ENCODE results near the gene IL1RAPL2. TPM values are rescaled to one million over a fixed set of nuclear protein-coding genes. Genes with fewer than 3 reads are reported as not detected.

The IL1RAPL2 gene
- total RNA-seq, 1 experiment from 2014 or later: 0.63 TPM

DNA sequence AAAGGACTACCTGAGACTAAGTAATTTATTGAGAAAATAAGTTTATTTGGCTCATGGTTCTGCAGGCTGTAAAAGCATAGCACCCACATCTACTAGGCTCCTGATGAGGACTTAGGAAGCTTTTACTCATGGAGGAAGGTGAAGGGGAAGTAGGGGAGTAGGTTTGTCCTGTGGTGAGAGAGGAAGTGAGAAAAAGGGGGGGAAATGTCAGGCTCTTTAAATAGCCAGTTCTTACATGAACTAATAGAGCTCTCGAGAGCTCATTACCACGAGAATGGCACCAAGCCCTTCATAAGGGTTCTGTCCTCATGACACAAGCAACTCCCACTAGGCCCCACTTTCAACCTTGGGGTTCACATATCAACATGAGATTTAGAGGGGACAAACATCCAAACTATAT lies 1130.9 kb downstream of the IL1RAPL2 start:
- no peak for DNase-seq (ENCODE audit: low read depth)

DNA sequence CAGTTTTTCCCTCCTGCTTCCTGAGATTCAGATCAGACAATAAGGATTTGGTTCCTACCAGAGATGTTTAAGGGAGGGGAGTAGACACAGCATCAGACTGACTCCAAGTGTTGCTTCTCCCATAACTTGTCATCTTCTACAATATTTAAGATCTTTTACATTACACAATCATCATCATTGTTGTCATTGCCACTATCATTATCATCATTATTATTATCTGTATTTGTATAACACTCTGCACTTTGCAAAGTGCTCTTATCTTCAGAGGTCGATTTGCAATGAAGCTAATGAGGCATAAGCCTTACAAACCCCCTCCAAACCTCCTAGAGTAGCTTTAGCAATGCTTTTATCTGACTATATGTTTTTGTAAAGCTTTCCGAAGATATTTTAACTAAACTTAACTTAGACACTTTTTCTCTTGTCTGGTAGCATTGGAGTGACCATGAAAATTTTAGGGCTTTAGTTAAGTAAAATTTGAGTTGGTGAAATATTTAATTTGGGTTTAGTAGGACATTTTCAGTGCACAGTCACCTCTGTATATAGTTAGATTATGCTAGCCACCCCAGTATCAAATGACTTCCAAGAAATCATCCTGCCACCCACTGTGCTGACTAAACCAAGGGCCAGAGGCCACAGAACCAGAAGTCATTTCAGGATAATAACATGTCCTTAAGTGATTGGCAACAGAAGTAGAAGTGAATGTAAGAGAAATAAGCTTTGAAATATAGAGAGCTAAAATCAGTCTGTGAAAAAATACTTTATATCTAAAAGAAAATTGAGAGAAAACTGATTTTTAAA lies 1132.2 kb downstream of the IL1RAPL2 start:
- DNase-seq (ENCODE audit: low read depth): peak; percentile 51

- no peak for DNase-seq (ENCODE audit: low read depth)
These were observed 1134.3 kb downstream of the IL1RAPL2 start for GRCh38 chrX:105700331-105700730.

DNA sequence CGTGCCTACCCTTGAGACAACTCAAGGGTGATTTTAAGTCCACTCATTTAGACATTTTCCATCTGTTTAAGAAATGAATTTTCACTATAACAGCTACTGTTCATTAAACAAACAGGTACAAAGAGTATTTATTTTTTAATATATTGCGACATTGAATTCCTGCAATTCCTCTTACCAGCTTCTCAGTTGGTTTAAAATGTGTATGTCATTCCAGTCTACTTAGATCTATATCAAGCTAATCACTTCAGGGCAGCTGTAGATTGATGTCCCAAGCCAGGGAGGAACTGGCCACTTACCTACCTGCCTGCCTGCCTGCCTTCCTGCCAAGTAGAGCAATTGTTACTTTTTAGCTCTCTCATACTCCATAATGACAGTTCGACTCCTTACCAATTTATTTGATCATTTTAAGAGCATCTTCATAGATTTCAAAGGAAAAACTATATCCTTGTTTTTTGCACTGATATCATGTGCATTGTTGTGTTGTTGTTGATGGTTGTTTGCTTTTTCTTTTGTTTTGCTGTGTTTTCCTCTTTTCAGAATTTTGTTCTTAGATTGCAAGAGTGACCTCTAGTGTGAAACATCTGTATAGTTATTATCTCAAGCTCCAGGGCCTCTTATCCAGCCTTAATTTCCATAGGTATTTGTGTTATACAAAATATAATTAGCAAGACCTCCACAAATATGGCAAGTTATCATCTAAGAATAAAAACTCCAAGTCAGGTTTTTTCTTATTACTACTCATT lies 1135.5 kb downstream of the IL1RAPL2 start:
- no peak for DNase-seq (ENCODE audit: low read depth)

GRCh38 chrX:105703876-105704275 lies 1137.9 kb downstream of the IL1RAPL2 start:
- no peak for DNase-seq (ENCODE audit: low read depth)

DNA sequence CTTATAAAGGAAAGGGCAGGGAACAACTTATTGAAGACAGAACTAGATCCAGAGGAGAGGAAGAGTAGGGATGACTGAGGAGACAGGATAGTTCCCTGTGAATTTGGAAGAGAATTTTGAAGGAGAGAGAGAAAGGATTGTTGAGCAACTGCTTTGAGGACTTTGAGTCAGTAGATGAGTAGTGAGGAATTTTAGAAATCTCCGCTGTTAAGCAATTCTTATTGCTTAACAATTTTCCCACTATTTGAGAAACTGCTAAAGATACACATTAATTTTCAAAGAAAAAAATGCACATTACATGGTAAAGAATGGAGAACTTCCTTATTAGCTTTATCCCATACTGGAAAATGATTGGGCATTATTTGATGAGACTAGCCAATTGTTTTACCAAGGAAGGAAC lies 1140.0 kb downstream of the IL1RAPL2 start:
- DNase-seq (ENCODE audit: low read depth): peak; percentile 24

GRCh38 chrX:105711805-105712204 lies 1145.8 kb downstream of the IL1RAPL2 start:
- DNase-seq (ENCODE audit: low read depth): no peak

DNA sequence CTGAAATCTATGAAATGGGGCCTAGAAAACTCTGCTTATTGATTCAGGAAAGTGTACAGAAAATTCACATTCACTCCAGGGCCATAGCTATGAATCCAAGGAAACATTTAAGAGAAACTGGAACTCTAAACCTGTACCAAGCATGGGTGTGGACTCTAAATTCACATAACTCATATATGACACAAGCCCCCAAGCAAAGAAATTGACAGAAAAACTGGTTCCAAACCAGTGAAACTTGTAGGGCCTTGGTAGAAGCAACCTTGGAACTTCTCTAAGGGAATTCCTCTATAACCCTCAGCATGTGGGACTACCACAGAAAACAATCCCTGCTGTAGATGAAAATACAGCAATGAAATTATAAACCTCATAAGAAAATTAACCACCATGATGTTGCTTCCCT lies 1149.7 kb downstream of the IL1RAPL2 start:
- DNase-seq (ENCODE audit: low read depth): no peak

DNA sequence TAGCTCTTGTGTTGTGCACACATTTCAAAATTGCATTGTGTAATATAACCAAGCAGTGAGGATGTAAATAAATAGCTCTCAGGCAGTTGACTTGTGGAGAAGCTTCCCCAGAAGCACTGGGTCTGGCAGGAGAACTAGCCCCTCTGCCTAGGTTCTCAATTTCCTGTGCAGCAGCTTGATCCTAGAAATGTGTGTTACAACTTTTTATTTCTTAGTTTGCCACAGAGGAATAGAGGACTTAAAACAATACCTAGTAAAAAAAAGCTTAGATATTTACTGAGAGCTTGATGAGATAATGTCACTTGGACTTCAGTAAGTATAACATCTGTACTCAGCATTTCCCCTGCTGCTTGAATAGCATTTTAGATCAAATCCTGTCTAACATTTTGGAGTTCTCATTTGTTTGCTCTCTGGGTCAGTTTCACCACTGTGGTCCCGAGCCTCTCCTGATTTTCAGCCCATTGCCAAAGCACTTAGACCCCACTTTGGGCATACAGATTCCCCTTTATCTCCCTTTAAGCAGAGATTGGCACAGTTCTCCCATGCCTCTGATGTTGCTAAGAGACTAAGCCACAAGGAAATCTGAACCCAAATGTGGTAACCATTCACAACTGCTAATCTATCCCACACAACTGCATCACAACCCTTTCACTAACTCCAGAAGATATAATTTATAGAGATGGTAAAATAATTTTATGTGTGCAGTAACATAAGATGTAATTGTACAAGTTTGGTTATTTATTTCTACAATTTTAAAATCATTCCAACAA lies 1158.2 kb downstream of the IL1RAPL2 start:
- peak; percentile 4 for DNase-seq (ENCODE audit: low read depth)

- no peak for DNase-seq (ENCODE audit: low read depth)
These were observed 1159.2 kb downstream of the IL1RAPL2 start for GRCh38 chrX:105725228-105725627.

- no peak for DNase-seq (ENCODE audit: low read depth)
These were observed 1172.2 kb downstream of the IL1RAPL2 start for GRCh38 chrX:105738162-105738561.

DNA sequence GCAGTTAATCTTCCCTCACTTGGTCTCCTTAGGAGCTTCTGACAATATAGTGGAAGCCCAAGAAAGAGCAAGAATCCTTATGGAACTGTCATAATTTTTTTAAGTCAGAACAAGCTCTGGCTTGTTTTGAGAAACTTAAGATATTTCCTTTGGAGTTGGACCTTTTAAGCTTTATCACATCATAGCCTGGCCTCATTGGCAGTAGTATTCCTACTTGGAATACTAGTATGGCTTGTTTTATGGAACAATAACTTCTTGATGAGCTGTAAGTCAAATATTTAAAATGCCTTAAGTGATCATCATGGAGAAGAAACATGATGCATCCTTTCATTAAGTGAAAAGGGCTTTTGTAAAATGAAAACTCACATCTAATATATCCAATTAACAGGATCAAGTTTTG lies 1178.3 kb downstream of the IL1RAPL2 start:
- DNase-seq (ENCODE audit: low read depth): no peak

DNA sequence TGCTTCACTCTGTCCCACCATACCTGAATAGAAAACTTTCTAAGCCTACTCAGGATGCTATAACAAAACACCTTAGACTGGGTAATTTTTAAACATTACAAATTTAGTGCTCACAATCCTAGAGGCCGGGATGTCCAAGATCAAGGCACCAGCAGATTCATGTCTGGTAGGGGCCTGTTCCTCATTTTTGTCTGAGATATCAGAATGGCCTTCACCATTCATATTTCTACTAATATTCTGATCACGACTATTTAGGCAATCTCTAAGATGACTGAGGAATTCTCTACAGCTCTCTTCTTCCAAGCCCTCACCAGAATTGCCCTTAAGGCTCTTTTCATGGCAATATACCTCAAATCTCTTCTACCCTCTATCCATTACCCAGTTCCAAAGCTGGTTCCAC lies 1178.9 kb downstream of the IL1RAPL2 start:
- DNase-seq (ENCODE audit: low read depth): no peak

DNA sequence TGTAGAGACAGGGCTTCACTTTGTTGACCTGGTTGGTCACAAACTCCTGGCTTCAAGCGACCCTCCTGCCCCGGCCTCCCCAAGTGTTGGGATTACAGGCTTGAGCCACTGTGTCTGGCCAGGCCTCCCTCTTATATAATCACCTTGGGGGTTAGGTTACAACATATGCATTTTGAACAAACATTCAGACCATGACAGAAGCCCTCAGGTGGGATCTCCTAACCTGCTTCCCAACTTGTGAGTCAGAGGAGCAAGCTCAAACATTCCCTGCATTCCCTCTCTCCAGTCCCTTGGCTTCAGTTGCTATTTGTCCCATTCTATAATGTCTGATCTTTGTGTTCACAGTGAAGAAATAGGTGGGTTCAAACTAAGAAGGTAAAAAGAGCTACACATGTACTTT lies 1179.9 kb downstream of the IL1RAPL2 start:
- DNase-seq (ENCODE audit: low read depth): no peak

DNA sequence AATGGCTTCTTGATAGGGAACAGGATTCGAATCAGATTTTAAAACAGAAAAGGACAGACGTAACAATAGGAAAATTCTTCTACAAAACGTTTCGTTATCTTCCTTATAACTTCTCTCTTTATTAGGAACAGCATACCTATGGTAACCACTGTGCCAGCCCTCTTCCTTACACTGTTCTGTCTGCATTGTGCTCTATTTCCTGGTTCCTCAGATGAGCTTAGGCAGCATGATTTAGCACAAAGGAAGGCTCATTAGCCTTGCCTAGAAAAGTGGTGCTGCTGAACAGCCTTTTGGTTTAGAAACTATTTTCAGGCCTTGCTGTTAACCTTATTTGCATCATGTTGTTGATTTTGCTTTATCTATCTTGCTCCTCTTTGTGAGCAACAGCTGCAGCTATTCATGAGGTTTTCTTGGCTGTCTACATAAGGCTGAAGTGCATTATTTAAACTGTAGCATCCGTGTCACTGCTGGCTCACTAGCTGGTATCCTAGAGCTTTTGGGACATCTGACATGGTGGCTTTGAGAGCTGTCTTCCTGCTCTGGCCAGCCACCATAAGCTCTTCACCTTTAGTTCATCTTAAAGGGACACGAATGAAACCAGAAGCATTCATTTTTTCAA lies 1186.4 kb downstream of the IL1RAPL2 start:
- DNase-seq (ENCODE audit: low read depth): no peak

DNA sequence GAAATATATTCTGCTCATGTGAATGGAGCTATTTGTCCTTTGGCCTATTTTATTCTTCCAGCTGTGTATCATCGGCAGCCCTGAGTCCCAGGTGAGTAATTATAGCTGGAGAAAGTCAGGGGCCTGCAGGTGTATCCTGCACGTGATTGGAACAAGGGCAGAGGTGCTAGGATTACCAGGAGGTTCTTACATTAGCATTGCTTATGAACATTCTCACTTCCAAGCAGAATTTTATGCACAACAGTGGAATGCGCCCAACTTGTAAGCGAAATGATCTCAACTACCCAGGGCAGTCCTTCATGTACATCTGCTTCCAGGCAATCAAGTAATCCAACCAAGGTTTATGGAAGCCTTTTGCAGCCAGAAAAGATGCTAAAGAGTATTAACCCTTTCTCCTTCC lies 1187.4 kb downstream of the IL1RAPL2 start:
- DNase-seq (ENCODE audit: low read depth): no peak

DNA sequence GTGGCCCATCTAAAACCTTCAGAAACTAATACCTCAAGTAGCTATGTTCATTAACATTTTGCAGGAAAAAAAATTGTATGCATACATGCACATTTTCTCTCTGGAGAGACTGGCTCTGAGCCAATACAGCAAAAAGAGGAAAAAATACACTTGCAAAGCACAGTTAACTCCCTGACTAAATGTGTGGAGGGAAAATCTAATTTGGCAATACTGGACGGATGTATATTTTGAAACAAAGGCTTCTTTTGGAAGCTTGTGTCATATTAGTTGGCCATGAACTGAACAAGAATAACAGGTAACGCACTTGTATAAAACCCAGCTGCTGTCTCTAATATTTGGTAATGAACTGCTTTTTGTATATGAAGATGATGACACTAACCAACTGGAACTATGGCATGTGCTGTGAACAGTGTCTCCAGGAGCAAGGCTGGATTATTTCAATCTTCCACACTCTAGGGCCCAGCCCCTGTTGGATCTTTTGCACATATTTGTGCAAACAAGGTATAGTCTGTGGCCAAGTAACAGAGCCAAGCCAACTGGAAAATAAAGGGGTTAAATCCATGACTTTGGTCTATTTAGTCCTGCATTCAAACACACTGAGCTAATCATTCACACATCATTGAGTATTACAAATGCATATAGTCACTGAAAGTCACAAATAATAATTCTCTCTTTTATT lies 1188.4 kb downstream of the IL1RAPL2 start:
- no peak for DNase-seq (ENCODE audit: low read depth)

DNA sequence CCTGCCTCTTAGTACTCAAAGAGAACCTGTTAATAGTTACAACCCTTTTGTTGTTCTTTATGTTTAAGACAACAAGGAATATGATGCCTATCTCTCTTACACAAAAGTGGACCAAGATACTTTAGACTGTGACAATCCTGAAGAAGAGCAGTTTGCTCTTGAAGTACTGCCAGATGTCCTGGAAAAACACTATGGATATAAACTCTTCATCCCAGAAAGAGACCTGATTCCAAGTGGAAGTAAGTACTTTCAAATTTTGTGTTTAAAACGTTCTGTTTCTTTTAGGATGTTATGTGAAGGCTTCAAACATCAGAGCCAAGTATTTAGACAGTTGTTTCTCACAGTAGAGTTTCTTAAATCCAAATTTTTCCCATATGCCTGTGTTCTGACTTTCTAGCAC lies 1189.1 kb downstream of the IL1RAPL2 start:
- no peak for DNase-seq (ENCODE audit: low read depth)

DNA sequence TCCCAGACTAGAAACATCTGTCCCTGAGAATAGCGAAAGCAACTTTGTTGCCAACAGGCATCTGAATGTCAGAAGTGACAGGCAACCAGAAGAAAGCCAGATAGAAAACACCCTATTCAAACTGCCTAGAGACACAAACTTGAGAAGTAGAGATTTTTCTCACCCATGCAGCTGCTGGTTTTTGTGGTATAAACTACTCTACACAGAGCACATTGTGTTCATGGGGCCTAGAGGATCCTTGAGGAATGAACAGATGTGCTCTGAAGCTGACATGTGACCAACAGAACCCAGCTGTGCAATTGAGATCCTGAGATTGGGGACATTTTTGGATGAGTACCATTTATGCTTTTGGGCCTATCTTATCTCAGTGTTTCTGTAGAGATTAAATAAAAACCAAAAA lies 1192.8 kb downstream of the IL1RAPL2 start:
- DNase-seq (ENCODE audit: low read depth): peak; percentile 40

GRCh38 chrX:105759598-105759997 lies 1193.6 kb downstream of the IL1RAPL2 start:
- no peak for DNase-seq (ENCODE audit: low read depth)

GRCh38 chrX:105765691-105766090 lies 1199.7 kb downstream of the IL1RAPL2 start:
- no peak for DNase-seq (ENCODE audit: low read depth)

Data from LHCN-M2 (cell line).